Measurements from ENCODE around the gene ANKIB1. TPM values are rescaled to one million over a fixed set of nuclear protein-coding genes. Genes with fewer than 3 reads are reported as not detected.

Gene ANKIB1
- total RNA-seq, 4 donors from 2014 or later, result 35.0 to 42.0 (median 39.1) TPM

- ATAC-seq, result no peak
- Histone ChIP-seq H3K4me3 (no peak overlapping the region), H3K4me1 (no peaks in the 10 kb centered on the region), H3K36me3 (no peaks in the 10 kb centered on the region), H3K9me3 (no peaks in the 10 kb centered on the region), H3K27ac (no peak overlapping the region), H3K27me3 (no peaks in the 10 kb centered on the region)
- 75 to 95% methylated on average over 2 to 7 of the region's 7 CpGs for WGBS, 2 donors (ENCODE audit: low coverage in 1 of 2)
- no peak for TF ChIP-seq POLR2A (IDR thresholded peaks at IDR 0.05)
- TF ChIP-seq, protein P1, sequence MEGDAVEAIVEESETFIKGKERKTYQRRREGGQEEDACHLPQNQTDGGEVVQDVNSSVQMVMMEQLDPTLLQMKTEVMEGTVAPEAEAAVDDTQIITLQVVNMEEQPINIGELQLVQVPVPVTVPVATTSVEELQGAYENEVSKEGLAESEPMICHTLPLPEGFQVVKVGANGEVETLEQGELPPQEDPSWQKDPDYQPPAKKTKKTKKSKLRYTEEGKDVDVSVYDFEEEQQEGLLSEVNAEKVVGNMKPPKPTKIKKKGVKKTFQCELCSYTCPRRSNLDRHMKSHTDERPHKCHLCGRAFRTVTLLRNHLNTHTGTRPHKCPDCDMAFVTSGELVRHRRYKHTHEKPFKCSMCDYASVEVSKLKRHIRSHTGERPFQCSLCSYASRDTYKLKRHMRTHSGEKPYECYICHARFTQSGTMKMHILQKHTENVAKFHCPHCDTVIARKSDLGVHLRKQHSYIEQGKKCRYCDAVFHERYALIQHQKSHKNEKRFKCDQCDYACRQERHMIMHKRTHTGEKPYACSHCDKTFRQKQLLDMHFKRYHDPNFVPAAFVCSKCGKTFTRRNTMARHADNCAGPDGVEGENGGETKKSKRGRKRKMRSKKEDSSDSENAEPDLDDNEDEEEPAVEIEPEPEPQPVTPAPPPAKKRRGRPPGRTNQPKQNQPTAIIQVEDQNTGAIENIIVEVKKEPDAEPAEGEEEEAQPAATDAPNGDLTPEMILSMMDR (IDR thresholded peaks at IDR 0.05), result no peak
- no peak for TF ChIP-seq POLR2AphosphoS5 (IDR thresholded peaks at IDR 0.05)
- no peak for TF ChIP-seq EP300 (IDR thresholded peaks at IDR 0.05)
These were observed 14.5 kb downstream of the ANKIB1 start for GRCh38 chr7:92260248-92260781.

GRCh38 chr7:92266415-92267241 is 20.9 kb downstream of the ANKIB1 start:
- Histone ChIP-seq H3K9me3 (no peaks in the 10 kb centered on the region), H3K4me1 (no peaks in the 10 kb centered on the region), H3K36me3 (no peaks in the 10 kb centered on the region), H3K27ac (no peak overlapping the region), H3K27me3 (no peaks in the 10 kb centered on the region), H3K4me3 (no peak overlapping the region)
- TF ChIP-seq POLR2A (IDR thresholded peaks at IDR 0.05) (no peak), EP300 (IDR thresholded peaks at IDR 0.05) (no peak), POLR2AphosphoS5 (IDR thresholded peaks at IDR 0.05) (no peak)
- TF ChIP-seq, protein P1 (IDR thresholded peaks at IDR 0.05), result no peak
- ATAC-seq, result no peak
- whole genome bisulfite sequencing, 2 donors (ENCODE audit: low coverage in 1 of 2), result 78 to 91% methylated on average over 3 to 5 of the region's 5 CpGs

DNA sequence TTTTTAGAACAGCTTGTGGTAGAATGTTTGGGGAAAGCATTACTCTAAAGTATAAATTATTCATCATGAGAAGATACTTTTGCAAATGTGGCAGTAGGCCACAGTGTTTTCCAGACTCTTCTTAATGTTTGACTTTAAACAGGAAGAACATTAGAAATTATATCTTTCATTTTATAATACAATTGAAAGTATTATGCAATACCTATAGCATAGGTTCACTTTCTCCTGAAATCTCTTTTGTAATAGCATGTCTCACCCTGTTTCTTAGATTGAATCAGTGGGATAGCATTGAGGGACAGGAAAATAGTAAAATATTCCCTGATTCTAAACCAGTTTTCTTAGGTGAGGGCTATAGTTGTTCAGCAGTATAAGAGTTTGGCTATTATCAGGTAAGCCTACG is 23.1 kb downstream of the ANKIB1 start:
- H3K9me3 ChIP-seq, result no peaks in the 10 kb centered on the region
- no peaks in the 10 kb centered on the region for H3K27me3 ChIP-seq
- H3K4me1 ChIP-seq, result no peaks in the 10 kb centered on the region
- ATAC-seq, result no peak
- H3K27ac ChIP-seq, result no peak overlapping the region
- no peak overlapping the region for H3K4me3 ChIP-seq
- TF ChIP-seq POLR2AphosphoS5 (IDR thresholded peaks at IDR 0.05) (no peak), POLR2A (IDR thresholded peaks at IDR 0.05) (no peak), EP300 (IDR thresholded peaks at IDR 0.05) (no peak)
- TF ChIP-seq, protein P1 (IDR thresholded peaks at IDR 0.05), result no peak
- no peaks in the 10 kb centered on the region for H3K36me3 ChIP-seq
- 92 to 96% methylated on average over 1 of the region's 1 CpG for whole genome bisulfite sequencing, 2 donors (ENCODE audit: low coverage in 1 of 2)

GRCh38 chr7:92275327-92275726 is 29.6 kb downstream of the ANKIB1 start:
- no peak for ATAC-seq
- H3K27me3 ChIP-seq, result no peaks in the 10 kb centered on the region
- no peaks in the 10 kb centered on the region for H3K9me3 ChIP-seq
- no peaks in the 10 kb centered on the region for H3K36me3 ChIP-seq
- 94 to 100% methylated on average over 4 of the region's 4 CpGs for WGBS, 2 donors (ENCODE audit: low coverage in 1 of 2)
- no peak overlapping the region for H3K27ac ChIP-seq
- peaks cover 0 to 14% (median 0%) of the 10 kb centered on the region in 3 donors for H3K4me1 ChIP-seq
- TF ChIP-seq POLR2A (IDR thresholded peaks at IDR 0.05), result no peak
- TF ChIP-seq EP300 (IDR thresholded peaks at IDR 0.05), result no peak
- TF ChIP-seq, protein P1 (IDR thresholded peaks at IDR 0.05), result no peak
- no peak for TF ChIP-seq POLR2AphosphoS5 (IDR thresholded peaks at IDR 0.05)
- H3K4me3 ChIP-seq, result no peak overlapping the region

- WGBS, 2 donors (ENCODE audit: low coverage in 1 of 2), result 86 to 100% methylated on average over 1 to 2 of the region's 2 CpGs
- H3K4me3 ChIP-seq, result no peak overlapping the region
- H3K9me3 ChIP-seq, result no peaks in the 10 kb centered on the region
- no peaks in the 10 kb centered on the region for H3K27me3 ChIP-seq
- peaks cover 0 to 14% (median 0%) of the 10 kb centered on the region in 3 donors for H3K4me1 ChIP-seq
- H3K27ac ChIP-seq, result no peak overlapping the region
- ATAC-seq, result no peak
- H3K36me3 ChIP-seq, result no peaks in the 10 kb centered on the region
- TF ChIP-seq, protein P1 (IDR thresholded peaks at IDR 0.05), result no peak
- TF ChIP-seq POLR2AphosphoS5 (IDR thresholded peaks at IDR 0.05), result no peak
- no peak for TF ChIP-seq EP300 (IDR thresholded peaks at IDR 0.05)
These were observed 30.7 kb downstream of the ANKIB1 start for GRCh38 chr7:92276460-92276864.
